AG09309 (cell line): Measurements from ENCODE around the gene CEP55.

ENCODE experiments used
- DNase-seq: peaks from one replicate; pipeline ENCODE4 v3.0.0-alpha.2; 2010; ENCODE audit warnings: low read depth
- H3K4me3 ChIP-seq: 2 replicates; pipeline ENCODE4 v1.5.1; 2011; ENCODE audit warnings: mild to moderate bottlenecking, low read depth, low read length, moderate library complexity; ENCODE audit not compliant: control insufficient read depth
- CTCF ChIP-seq: IDR thresholded peaks from 2 replicates; pipeline ENCODE4 v1.5.1; 2011; ENCODE audit warnings: mild to moderate bottlenecking, low read depth, low read length, inconsistent platforms; ENCODE audit not compliant: insufficient read depth, control insufficient read depth; ENCODE audit errors: missing control alignments

Gene CEP55

DNA sequence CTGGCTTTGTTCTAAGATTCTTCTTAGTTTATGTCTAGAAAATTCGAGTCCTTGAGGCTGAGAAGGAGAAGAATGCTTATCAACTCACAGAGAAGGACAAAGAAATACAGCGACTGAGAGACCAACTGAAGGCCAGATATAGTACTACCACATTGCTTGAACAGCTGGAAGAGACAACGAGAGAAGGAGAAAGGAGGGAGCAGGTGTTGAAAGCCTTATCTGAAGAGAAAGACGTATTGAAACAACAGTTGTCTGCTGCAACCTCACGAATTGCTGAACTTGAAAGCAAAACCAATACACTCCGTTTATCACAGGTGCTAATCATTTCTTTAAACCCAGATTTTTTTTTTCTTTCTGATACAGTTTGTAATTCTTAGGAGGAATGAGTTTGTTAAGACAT lies 6.7 kb downstream of the CEP55 start:
- no peak overlapping the region for H3K4me3 ChIP-seq
- no peak for TF ChIP-seq CTCF
- DNase-seq = no peak

GRCh38 chr10:93505075-93505474 lies 8.7 kb downstream of the CEP55 start:
- DNase-seq = no peak
- TF ChIP-seq CTCF = no peak

DNA sequence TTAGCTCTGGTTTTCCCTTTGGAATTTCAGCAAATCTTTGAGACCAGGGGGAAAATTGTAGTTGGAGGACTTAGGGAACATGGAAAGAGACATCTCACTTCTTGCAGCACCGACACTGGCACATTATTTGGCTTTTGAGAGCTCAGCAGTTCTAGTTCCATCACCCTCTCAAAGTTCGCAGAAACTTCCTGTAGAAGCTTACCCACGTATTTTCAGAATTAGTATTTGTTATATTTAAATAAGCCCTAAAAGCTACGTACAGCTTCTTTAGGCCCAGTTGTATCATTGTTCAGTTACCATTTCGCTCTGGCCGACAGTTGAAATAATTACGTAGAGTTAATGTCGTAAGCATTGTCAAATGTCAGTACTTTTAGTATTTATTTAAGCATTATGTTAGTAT lies 13.4 kb downstream of the CEP55 start:
- no peak overlapping the region for H3K4me3 ChIP-seq
- no peak for DNase-seq
- TF ChIP-seq CTCF = no peak

More at GRCh38 chr10:93505075-93505474, 8.7 kb downstream of the CEP55 start:
- no peak overlapping the region for H3K4me3 ChIP-seq

DNA sequence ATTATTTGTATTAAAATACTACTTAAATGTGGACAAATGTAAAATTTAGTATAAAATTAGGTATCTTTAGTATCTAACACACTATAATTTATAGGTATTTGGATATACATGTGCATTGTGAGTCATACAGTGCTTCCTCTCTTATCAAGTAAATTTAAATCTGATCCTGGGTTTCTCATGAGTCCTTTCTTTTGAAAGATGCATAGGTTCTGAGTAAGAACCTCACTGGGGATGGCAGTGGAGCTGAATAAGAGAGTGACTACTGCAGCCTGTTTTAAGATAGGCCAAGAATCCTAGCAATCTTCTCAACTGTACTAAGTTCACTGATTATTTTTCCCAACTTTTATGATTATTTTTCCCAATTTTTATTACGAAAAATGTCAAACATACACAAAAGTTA lies 16.2 kb downstream of the CEP55 start:
- no peak overlapping the region for H3K4me3 ChIP-seq
- TF ChIP-seq CTCF = no peak
- no peak for DNase-seq

DNA sequence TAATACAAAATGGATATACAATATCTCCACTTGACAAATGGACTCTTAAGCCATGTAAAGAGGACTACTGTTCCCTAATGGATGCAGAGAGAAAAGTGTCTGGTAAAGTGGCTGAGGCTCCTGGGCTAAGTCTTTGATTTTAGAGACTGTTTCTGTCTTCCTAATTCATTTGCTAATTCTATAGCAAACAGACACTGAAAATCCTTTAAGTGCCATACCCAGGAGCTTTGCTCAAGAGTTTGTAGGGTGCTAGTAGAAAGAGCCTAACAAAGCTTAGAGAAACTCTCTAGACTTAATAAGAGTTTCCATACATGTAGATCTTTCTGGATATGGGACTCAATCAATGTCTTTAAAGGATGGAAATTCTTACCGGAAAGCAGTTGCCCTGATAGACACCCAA lies 16.7 kb downstream of the CEP55 start:
- no peak overlapping the region for H3K4me3 ChIP-seq
- TF ChIP-seq CTCF = no peak
- no peak for DNase-seq

DNA sequence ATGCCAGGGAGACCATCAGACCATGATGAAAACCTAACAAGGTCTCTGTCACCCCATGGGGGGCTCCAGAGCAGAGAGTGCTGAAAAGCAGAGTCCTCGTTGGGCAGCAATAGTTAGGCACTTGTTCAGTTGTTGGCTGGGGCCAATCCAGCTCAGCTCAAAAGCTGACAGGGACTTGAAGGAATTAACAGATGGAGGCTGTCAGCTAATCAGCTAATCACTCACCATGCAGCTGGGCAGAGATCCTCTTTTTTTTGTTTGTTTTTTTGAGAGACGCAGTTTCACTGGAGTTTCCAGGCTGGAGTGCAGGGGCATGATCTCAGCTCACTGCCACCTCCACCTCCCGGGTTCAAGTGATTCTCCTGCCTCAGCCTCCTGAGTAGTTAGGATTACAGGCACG lies 18.1 kb downstream of the CEP55 start:
- TF ChIP-seq CTCF = no peak
- no peak overlapping the region for H3K4me3 ChIP-seq
- DNase-seq = no peak
